Limb (tissue), 2 donors: ENCODE data around the gene FBXO42.

Experiments used
- DNase-seq, 2 donors: peaks; one replicate each; pipeline ENCODE4 v3.0.0-alpha.2; 2016; ENCODE audit errors: extremely low spot score in 2 of 2

Gene FBXO42

DNA sequence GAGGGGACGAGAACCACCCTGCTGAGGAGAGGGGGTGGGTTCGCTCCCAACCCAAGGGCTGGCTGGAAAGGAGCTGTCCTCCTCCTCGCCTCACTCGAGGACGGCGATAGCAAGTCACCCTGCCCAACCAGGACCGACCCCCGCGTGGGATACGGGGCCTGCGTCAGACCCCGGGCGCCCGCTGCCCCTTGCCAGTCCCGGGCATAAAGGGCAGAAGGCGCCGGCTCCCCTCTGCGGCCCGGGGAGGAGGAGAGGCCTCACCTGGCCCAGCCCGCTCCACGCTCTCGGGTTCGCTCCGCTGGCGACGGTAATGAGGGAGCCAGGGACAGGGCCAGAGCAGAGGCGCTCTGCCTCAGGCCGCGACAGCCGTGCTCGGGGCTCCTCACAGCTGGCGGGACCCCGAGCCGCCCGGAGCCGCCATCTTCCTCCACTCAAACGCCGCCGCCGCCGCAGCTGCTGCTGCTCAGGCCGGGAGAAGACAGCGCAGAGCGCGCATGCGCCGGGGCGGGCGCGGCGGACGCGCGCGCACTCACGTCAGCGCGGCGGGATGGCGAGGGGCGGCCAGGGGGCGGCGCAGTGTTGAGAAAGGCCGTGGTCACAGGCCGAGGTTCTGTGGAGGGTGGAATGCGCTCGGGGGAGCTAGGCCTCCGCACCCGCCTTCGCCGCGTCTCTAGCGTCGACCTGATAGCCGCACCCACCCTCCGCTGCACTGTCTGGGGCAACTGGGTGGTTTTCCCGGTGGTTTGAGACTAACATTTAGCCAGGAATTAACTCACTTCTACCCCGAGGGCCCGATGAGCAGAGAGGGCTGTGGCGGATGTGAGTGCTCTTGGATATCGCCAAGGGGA is at the start of gene FBXO42:
Gene FBXO42, minus strand, starts transcription at position 487 of the 848 bp plus-strand sequence. CDS start 37,062 bp downstream, outside the sequence.
- peak; percentile 93 to 98 for DNase-seq

DNA sequence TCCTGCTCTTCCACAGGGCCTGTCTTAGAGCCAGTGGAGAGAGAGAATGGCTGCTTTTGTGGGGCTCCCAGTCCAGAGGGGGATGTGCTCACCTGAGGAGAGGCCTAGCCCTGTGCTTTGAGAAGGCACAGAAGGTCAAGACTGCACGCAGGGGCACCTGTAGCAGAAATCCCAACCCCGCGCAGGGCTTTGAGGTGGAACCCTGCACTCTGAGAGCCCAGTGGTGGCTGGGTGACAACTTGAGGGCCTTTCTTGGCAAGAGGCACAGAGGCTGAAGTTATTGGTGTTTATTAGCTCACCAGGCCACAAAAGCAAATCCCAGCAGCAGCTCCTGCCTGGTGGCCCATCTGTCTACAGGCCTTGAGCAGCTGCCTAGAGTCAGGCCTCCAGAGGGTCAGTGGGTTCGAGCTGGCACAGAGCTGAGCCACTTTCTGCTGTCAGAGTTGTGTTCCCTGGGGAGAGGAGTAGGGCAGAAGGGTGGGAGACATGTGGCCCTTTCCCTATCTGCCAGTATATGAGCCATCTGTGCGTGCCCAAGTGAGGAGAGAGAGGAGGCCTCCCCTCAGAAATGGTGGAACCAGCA is 46.2 kb upstream of the FBXO42 start:
- no peak for DNase-seq

DNA sequence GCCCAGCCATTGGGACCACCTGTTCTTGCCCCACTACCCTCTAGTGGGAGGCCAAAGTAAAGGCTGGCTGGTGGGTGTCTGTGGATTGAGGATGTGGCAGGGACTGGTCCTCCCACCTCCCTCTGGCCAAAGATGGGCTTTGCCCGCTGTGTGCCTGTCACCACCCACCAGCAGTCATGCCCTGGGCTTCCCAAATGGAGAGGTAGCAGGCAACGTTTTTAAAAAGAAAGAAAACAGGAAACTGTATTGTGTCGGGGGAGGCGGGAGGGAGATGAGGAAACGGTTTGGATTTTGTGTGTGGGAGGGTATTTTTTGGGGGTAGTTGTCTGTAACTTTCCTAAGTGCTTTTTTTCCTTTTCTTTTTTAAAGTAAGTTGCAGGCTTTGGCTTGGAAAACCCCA is 44.8 kb upstream of the FBXO42 start:
- DNase-seq = no peak

- DNase-seq = no peak
These were observed 44.3 kb upstream of the FBXO42 start for GRCh38 chr1:16396591-16396990.

DNA sequence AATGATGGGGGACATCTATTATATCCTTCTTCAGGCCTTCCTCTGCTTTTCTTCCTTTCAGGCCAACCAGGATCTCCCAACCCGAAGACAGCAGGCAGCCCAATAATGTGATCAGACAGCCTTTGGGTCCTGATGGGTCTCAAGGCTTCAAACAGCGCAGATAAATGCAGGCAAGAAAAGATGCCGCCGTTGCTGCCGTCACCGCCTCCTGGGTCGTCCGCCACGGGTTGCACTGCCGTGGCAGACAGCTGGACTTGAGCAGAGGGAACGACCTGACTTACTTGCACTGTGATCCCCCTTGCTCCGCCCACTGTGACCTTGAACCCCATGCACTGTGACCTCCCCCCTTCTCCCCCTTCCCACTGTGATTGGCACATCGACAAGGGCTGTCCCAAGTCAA is 42.7 kb upstream of the FBXO42 start:
- no peak for DNase-seq

DNA sequence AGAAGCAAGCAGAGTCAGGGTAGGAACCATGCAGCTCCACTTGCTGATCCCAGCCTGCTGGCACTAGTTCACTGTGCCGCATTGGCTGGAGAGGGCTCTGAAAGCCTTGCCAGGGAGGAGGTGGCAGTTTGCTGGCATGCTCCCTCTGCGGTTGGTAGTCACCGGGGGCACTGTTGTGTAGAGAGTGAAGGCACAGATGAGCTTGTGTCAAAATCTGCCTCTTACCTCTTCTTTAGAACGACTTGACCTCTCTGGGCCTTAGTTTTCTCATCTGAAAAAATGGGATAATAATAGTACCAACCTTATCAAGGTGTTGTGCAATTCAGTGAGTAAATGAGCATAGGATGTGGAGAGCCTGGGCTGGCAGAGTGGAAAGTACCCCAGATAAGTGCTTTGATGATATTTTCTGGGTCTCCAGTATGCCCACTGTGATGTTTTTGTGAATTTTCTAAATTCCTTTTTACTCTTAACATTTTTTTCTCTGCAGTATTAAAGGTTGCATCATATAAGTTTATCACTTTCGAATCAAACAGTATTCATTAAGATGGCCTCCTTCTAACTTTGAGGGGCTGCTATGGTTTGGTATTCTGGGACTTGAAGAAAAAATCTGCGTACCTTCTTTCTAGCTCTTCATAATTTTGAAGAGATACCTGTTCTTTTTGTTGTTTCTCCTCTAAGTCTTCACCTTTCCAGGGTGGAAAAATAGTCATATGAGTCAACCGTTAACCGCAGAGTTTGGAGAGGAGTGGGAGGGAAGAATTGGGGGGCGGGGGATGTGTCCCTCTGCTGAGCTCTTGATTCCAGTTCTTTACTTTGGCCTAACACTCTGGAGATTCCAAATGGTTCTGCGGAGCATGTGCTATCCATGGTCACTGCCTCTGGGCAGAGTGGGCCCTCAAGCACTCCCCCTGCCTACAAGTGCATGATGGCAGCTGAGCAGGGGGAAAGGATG is 41.6 kb upstream of the FBXO42 start:
- no peak for DNase-seq

- DNase-seq = no peak
These were observed 40.7 kb upstream of the FBXO42 start for GRCh38 chr1:16392740-16393569.

DNA sequence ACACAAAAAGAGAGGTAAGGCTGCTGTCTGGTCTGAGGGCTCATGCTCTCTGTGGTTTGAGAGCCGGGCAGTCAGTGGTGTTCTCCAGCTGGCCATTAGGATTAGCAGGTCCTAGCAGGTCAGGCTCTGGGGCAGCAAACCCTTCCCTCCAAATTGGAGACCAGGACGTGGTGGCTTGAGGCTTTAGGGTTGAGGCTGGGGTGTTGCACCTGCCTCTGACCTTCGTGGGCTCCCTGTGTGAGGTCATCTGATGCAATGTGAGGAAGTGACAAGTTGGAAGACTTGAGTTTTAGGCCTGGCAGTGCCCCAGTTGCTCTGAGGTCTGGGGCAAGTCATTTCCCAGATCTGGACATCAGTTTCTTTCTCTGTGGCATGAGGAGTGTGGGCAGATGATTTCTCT is 39.1 kb upstream of the FBXO42 start:
- DNase-seq = no peak

DNA sequence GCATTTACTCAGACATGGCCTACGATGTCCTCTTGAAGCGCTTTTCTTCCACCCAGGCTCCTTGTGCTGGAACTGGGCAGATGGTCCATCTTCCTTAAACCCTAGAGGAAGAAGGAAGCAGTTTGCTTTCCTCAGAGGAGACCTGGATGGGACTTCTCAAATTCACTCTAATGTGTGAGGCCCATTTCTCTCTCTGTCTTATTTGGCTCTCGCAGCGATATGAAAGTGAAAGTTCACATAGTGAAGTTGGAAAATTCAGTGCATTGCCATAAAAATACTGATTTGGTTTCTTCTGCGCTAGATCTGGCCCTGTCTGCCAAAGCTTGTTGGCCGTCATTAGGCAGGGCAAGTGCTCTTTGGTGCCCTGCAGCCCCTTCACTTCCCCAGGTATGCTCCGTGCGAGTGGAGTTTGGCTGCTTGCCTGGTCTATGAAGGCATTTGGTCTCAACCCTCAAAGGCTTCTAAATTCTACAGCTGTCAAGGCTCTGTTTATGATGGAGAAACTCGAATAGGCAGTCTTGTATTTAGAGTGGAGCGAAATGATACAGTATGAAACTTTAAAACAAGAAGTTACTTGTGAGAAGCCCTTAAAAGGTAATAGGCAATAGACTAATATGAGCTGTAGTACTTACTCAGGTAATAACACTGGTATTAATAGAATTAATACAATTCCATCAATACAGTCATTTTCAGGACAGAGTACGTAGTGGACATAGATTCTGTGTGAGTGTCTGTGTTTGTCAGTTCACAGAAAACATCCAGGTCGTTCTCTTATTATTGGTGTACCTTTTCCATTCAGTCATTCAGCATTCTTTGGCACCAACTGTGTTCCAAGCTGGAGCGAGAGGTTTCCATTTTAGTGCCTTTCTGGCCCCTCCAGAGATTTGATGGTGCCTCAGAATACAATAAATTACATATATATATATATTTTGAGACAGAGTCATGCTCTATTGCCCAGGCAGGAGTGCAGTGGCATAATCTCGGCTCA is 35.2 kb upstream of the FBXO42 start:
- peak; percentile 35 to 47 for DNase-seq

DNA sequence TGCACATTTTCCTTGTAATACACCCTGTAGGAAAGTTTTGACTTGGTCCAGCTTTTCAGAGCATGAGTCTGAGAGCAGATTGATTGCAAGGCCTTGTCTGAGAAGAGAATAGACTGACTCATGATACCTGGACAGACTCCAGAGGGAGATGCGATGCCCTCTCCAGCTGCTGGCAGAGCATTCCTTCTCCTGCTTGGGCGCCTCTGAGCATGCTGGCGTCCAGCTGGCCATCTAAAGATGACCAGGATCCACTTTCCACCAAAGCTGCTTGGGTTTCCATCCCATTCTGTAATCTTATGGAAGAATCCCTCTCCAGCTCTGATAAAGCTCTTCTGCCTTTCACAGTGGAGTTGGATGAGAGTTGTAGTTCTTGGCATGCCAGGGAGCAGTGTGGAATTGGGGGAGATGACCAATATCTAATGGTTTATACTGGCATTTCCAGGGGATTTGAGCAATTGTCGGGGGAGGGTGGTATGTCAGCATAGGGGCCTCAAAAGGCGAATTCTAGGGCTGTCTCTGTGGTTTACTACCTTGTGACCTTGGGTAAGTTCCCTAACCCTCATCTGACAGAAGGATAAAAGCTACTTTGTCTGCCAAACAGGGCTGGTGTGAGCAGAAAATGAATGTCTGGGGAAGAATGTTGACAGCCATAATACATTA is 34.3 kb upstream of the FBXO42 start:
- DNase-seq = no peak

DNA sequence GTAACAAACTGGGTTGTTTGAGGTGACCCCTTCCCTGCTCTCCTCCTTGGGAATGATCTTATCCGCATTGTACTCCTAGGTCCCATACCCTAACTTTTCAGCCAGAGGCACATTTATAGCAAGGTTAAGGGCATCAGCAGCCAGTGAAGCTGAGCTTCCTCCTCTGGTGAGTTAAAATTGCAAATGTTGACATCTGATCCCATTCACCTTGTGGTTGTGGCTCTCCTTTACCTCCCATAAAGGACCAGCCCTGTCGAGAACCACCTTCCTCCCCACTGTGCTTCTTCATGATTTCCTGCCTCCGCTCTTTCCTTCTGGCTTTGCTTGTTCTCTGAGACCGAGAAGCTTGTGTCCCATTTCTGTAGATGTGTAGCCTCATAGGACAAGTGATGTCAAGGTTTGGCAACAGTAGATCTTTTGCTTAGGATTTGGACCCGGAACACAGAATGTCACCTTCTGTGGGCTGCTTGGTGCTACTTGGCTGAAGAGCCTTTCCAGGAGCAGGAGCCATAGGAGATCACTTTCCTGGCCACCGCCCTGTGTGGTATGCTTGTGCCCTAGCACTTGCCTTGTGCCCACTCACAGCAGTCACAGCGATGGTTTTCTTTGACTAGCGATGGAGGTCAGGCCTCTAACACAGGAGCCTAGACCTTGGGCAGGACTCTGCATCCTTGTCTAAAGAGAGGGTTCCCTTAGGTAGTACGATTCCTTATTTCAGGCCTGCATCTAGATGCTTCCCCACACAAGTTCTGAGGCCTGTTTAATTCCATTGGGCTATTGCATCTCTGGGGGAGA is 33.6 kb upstream of the FBXO42 start:
- DNase-seq = no peak

GRCh38 chr1:16383888-16384287 is 31.6 kb upstream of the FBXO42 start:
- no peak for DNase-seq

- DNase-seq = no peak
These were observed 28.6 kb upstream of the FBXO42 start for GRCh38 chr1:16380868-16381267.

- no peak for DNase-seq
These were observed 26.2 kb upstream of the FBXO42 start for GRCh38 chr1:16378443-16378842.

GRCh38 chr1:16376971-16377370 is 24.7 kb upstream of the FBXO42 start:
- DNase-seq = no peak

GRCh38 chr1:16375521-16376340 is 23.5 kb upstream of the FBXO42 start:
- no peak for DNase-seq

DNA sequence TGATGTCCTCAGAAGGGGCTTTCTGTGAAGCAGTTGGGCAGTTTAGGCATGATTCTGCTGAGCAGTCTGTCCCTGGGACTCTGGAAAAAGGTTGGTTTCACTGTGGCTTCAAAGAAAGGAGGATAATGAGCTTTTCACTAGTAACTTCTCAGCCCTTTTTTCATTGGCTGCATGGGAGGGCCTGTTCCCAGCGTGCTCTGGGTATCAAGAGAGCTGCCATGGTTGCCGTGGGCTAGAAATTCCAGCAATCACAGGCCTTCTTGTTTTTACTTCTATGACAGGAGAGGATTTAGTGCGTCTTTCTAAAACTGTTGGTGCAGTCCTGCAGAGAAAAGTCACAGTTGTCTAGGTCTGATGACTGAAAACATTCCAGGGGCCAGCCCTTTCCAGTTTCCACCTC is 22.0 kb upstream of the FBXO42 start:
- no peak for DNase-seq
